CD14-positive monocyte (primary cell): ENCODE measurements around the gene FOCAD. TPM values are rescaled to one million over a fixed set of nuclear protein-coding genes. Genes with fewer than 3 reads are reported as not detected.

Source experiments
- DNase-seq, 3 donors: peaks; one replicate each; pipeline ENCODE4 v3.0.0-alpha.2; 2011 to 2022
- H2AFZ ChIP-seq: 2 replicates; pipeline ENCODE4 v1.6.0; 2012; ENCODE audit warnings: mild to moderate bottlenecking, low read depth, low read length, inconsistent platforms; ENCODE audit not compliant: insufficient read depth, poor library complexity, severe bottlenecking
- H3K27ac ChIP-seq, 2 donors: 1 replicate in 1 of 2; 2 replicates in 1 of 2; pipeline ENCODE4 v1.5.1; 2012 to 2013; ENCODE audit warnings: low read length in 2 of 2, control low read depth in 1 of 2, inconsistent platforms in 1 of 2, low read depth in 1 of 2, mild to moderate bottlenecking in 1 of 2
- H3K27me3 ChIP-seq, 2 donors: one replicate each; pipeline versions ENCODE4 v1.6.0 to v1.6.1; 2011 to 2013; ENCODE audit warnings: low read length in 2 of 2; ENCODE audit not compliant: control insufficient read depth in 2 of 2, insufficient read depth in 2 of 2
- H3K36me3 ChIP-seq, 2 donors: replicated peaks in 1 of 2; 1 replicate in 1 of 2; 2 replicates in 1 of 2; pipeline versions ENCODE4 v1.5.1 to v1.6.1; 2012 to 2013; ENCODE audit warnings: low read length in 2 of 2, control low read depth in 1 of 2, inconsistent platforms in 1 of 2, mild to moderate bottlenecking in 1 of 2; ENCODE audit not compliant: insufficient read depth in 2 of 2, control insufficient read depth in 1 of 2
- H3K4me1 ChIP-seq, 2 donors: 1 replicate in 1 of 2; 2 replicates in 1 of 2; pipeline versions ENCODE4 v1.5.1 to v1.6.1; 2012 to 2013; ENCODE audit warnings: low read length in 2 of 2, control low read depth in 1 of 2, inconsistent platforms in 1 of 2, mild to moderate bottlenecking in 1 of 2, moderate library complexity in 1 of 2; ENCODE audit not compliant: insufficient read depth in 2 of 2, control insufficient read depth in 1 of 2
- H3K4me2 ChIP-seq: replicated peaks from 2 replicates; pipeline ENCODE3; 2012; ENCODE audit warnings: low read length, moderate library complexity, mild to moderate bottlenecking; ENCODE audit not compliant: poor library complexity, severe bottlenecking; ENCODE audit errors: extremely low read depth
- H3K4me3 ChIP-seq, 3 experiments: fragments of 200-600 bp in 1 of 3; sonication (generic) in 1 of 3; replicated peaks in 1 of 3; 1 replicate in 2 of 3; 2 replicates in 1 of 3; pipeline ENCODE4 v1.5.1; 2011 to 2013; ENCODE audit warnings: low read length in 3 of 3, mild to moderate bottlenecking in 3 of 3, control low read depth in 2 of 3, low read depth in 2 of 3, inconsistent platforms in 1 of 3, moderate library complexity in 1 of 3
- H3K79me2 ChIP-seq: 2 replicates; pipeline ENCODE4 v1.6.0; 2012; ENCODE audit warnings: mild to moderate bottlenecking, control low read depth, inconsistent platforms, low read length, moderate library complexity; ENCODE audit not compliant: insufficient read depth
- H3K9ac ChIP-seq: 2 replicates; pipeline ENCODE4 v1.6.0; 2017; ENCODE audit warnings: low read length, mild to moderate bottlenecking; ENCODE audit not compliant: insufficient read depth, poor library complexity, severe bottlenecking
- H3K9me3 ChIP-seq, 2 donors: replicated peaks in 1 of 2; 1 replicate in 1 of 2; 2 replicates in 1 of 2; pipeline versions ENCODE4 v1.5.1 to v1.6.1; 2012 to 2013; ENCODE audit warnings: low read length in 2 of 2, control low read depth in 1 of 2; ENCODE audit not compliant: control insufficient read depth in 1 of 2, insufficient read depth in 1 of 2
- H4K20me1 ChIP-seq: 2 replicates; pipeline ENCODE4 v1.6.0; 2012; ENCODE audit warnings: mild to moderate bottlenecking, low read length, control low read depth, moderate library complexity; ENCODE audit not compliant: insufficient read depth
- H3K27ac Mint-ChIP-seq, 7 donors: one replicate each; pipeline ENCODE4 v1.8.0; 2020; ENCODE audit warnings: mild to moderate bottlenecking in 7 of 7, mixed read lengths in 7 of 7, moderate library complexity in 6 of 7, inconsistent platforms in 2 of 7
- H3K27me3 Mint-ChIP-seq, 3 donors: one replicate each; pipeline ENCODE4 v1.8.0; 2021 to 2022; ENCODE audit warnings: low read depth in 3 of 3, mild to moderate bottlenecking in 3 of 3, mixed read lengths in 3 of 3, moderate library complexity in 3 of 3, inconsistent platforms in 1 of 3
- H3K36me3 Mint-ChIP-seq, 2 donors: one replicate each; pipeline ENCODE4 v1.8.0; 2020; ENCODE audit warnings: mixed read lengths in 2 of 2, inconsistent platforms in 1 of 2, mild to moderate bottlenecking in 1 of 2
- H3K4me1 Mint-ChIP-seq: one replicate; pipeline ENCODE4 v1.8.0; 2020; ENCODE audit warnings: mild to moderate bottlenecking, mixed read lengths
- H3K4me3 Mint-ChIP-seq, 2 donors: one replicate each; pipeline ENCODE4 v1.8.0; 2020; ENCODE audit warnings: mild to moderate bottlenecking in 2 of 2, mixed read lengths in 2 of 2, moderate library complexity in 1 of 2
- H3K9me3 Mint-ChIP-seq, 7 donors: one replicate each; pipeline ENCODE4 v1.8.0; 2020 to 2022; ENCODE audit warnings: mixed read lengths in 7 of 7, mild to moderate bottlenecking in 6 of 7, moderate library complexity in 6 of 7, inconsistent platforms in 2 of 7
- CTCF ChIP-seq: fragments of 200-600 bp; IDR thresholded peaks from one replicate; pipeline ENCODE4 v1.8.0; 2022; ENCODE audit warnings: antibody characterized with exemption, mild to moderate bottlenecking
- WGBS: methylation state at CpG from one replicate; pipeline ENCODE4 v1.1.5; 2013; ENCODE audit warnings: missing lambda C conversion rate; ENCODE audit not compliant: insufficient coverage; 5-methylcytosine and 5-hydroxymethylcytosine counted together
- intact Hi-C, 2 donors: fragments of 100-400 bp; cut with micrococcal nuclease; formaldehyde crosslinking; loops; one replicate each; pipeline versions ENCODE4 v1.15.0 to v1.15.1; 2023
- polyA plus RNA-seq, 3 donors: library from polyadenylated mRNA; depleted of rRNA in 1 of 3; unstranded in 2 of 3; stranded (reverse) in 1 of 3; fragments of 300-500 nt in 2 of 3; fragments of >200 nt in 1 of 3; fragmentation: Illumina TruSeq in 2 of 3; gene quantifications; 1 replicate in 2 of 3; 2 replicates in 1 of 3; pipeline ENCODE4 v1.2.3, GENCODE V29; 2012 to 2021

FOCAD gene
- polyA plus RNA-seq, 3 donors, result 4.9 to 6.3 (median 5.1) TPM

GRCh38 chr9:20640331-20641187 lies 43.5 kb upstream of the FOCAD start:
- no peaks in the 10 kb centered on the region for H4K20me1 ChIP-seq
- intact Hi-C loops, result no loop called here
- no peak overlapping the region for H3K4me3 ChIP-seq
- Mint-ChIP-seq H3K27ac (peak overlapping the region in 1 of 7 donors; percentile 27), H3K9me3 (peaks cover 0 to 4% (median 0%) of the 10 kb centered on the region in 7 donors), H3K27me3 (peaks cover 0 to 4% (median 2%) of the 10 kb centered on the region in 3 donors), H3K4me3 (no peak overlapping the region), H3K36me3 (no peaks in the 10 kb centered on the region), H3K4me1 (no peaks in the 10 kb centered on the region)
- no peaks in the 10 kb centered on the region for H3K79me2 ChIP-seq
- TF ChIP-seq CTCF, result no peak
- no peaks in the 10 kb centered on the region for H3K9me3 ChIP-seq
- H3K9ac ChIP-seq, result no peak overlapping the region
- no peaks in the 10 kb centered on the region for H3K4me1 ChIP-seq
- no peak overlapping the region for H2AFZ ChIP-seq
- 72% methylated on average over 5 of the region's 7 CpGs for WGBS
- no peak for DNase-seq
- no peaks in the 10 kb centered on the region for H3K27me3 ChIP-seq
- no peak overlapping the region for H3K4me2 ChIP-seq
- H3K27ac ChIP-seq, result no peak overlapping the region
- H3K36me3 ChIP-seq, result no peaks in the 10 kb centered on the region

DNA sequence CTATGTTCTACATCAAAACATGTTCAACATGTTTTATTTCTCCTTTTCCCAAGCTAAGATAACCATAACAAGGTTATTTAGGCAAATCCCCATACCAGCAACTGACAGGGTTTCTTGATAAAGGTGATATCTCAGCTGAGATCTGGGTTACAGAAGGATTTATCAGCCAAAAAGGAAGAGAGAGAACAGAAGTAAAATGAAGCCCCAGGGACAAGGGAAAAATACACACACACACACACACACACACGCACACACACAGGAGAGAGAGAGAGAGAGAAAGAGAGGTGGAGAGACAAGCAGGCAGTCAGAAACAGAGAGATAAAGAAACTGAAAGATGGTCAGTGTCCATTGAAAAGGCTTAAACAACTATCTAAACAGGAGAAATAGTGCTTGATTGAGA lies 42.0 kb upstream of the FOCAD start:
- intact Hi-C loops, result no loop called here
- Mint-ChIP-seq H3K27ac (peak overlapping the region in 1 of 7 donors; percentile 54), H3K9me3 (peaks cover 0 to 4% (median 0%) of the 10 kb centered on the region in 7 donors), H3K36me3 (no peaks in the 10 kb centered on the region), H3K4me1 (no peaks in the 10 kb centered on the region), H3K4me3 (no peak overlapping the region), H3K27me3 (peaks cover 0 to 4% (median 2%) of the 10 kb centered on the region in 3 donors)
- H2AFZ ChIP-seq, result no peak overlapping the region
- no CpG with 5 or more reads among the region's 1 CpG for WGBS
- no peaks in the 10 kb centered on the region for H3K4me1 ChIP-seq
- no peaks in the 10 kb centered on the region for H3K27me3 ChIP-seq
- no peak overlapping the region for H3K27ac ChIP-seq
- no peaks in the 10 kb centered on the region for H3K36me3 ChIP-seq
- DNase-seq, result no peak
- H3K9me3 ChIP-seq, result no peaks in the 10 kb centered on the region
- H3K79me2 ChIP-seq, result no peaks in the 10 kb centered on the region
- TF ChIP-seq CTCF, result no peak
- no peak overlapping the region for H3K9ac ChIP-seq
- no peak overlapping the region for H3K4me2 ChIP-seq
- H4K20me1 ChIP-seq, result no peaks in the 10 kb centered on the region
- H3K4me3 ChIP-seq, result no peak overlapping the region
